Limb (tissue), 2 donors: Measurements from ENCODE around the gene TBX4.
"Not testable (repeated sequence)": the region's sequence is repeated elsewhere in the genome, so short reads cannot be mapped to it uniquely, and the experiment has no call there.

Experiments used
- DNase-seq, 2 donors: peaks; one replicate each; pipeline ENCODE4 v3.0.0-alpha.2; 2016; ENCODE audit errors: extremely low spot score in 2 of 2

TBX4 gene

GRCh38 chr17:61480414-61480807 lies 28.2 kb downstream of the TBX4 start:
- peak in 1 of 2 donors; percentile 17 for DNase-seq

GRCh38 chr17:61481421-61481820 lies 29.2 kb downstream of the TBX4 start:
- DNase-seq = no peak

- DNase-seq = peak in 1 of 2 donors; percentile 24
Measured at GRCh38 chr17:61482467-61482866, 30.2 kb downstream of the TBX4 start.

GRCh38 chr17:61483778-61484116 lies 31.5 kb downstream of the TBX4 start:
- peak in 1 of 2 donors; percentile 22 for DNase-seq

- DNase-seq = peak in 1 of 2 donors; percentile 29
Measured at GRCh38 chr17:61484174-61484573, 32.0 kb downstream of the TBX4 start.

- no peak for DNase-seq
Measured at GRCh38 chr17:61485067-61485775, 33.0 kb downstream of the TBX4 start.

- no peak for DNase-seq
Measured at GRCh38 chr17:61486135-61487120, 34.2 kb downstream of the TBX4 start.

GRCh38 chr17:61487161-61487988 lies 35.2 kb downstream of the TBX4 start:
- DNase-seq = no peak

GRCh38 chr17:61487989-61488595 lies 35.9 kb downstream of the TBX4 start:
- no peak for DNase-seq

GRCh38 chr17:61488878-61489718 lies 36.9 kb downstream of the TBX4 start:
- no peak for DNase-seq

- no peak for DNase-seq
Measured at GRCh38 chr17:61489719-61490490, 37.7 kb downstream of the TBX4 start.

GRCh38 chr17:61490540-61490975 lies 38.3 kb downstream of the TBX4 start:
- DNase-seq = no peak

- DNase-seq = no peak
Measured at GRCh38 chr17:61491981-61492380, 39.8 kb downstream of the TBX4 start.

GRCh38 chr17:61492759-61493526 lies 40.7 kb downstream of the TBX4 start:
- no peak for DNase-seq

- not testable (repeated sequence) for DNase-seq
Measured at GRCh38 chr17:61493830-61494324, 41.7 kb downstream of the TBX4 start.

GRCh38 chr17:61494325-61495160 lies 42.3 kb downstream of the TBX4 start:
- no peak for DNase-seq

- DNase-seq = no peak
Measured at GRCh38 chr17:61495161-61495857, 43.1 kb downstream of the TBX4 start.
